ENCODE measurements around the gene APOH.

GRCh38 chr17:66191593-66192377 lies 37.4 kb downstream of the APOH start, which contains the start of gene CEP112:
- TF ChIP-seq POLR3A (IDR thresholded peaks at IDR 0.05; ENCODE audit: borderline replicate concordance, extremely low read depth, insufficient read depth, insufficient read length) (no peak), TBL1XR1 (IDR thresholded peaks at IDR 0.05; ENCODE audit: low read length in 2 of 2) (no peak), TAF9B (IDR thresholded peaks at IDR 0.05; ENCODE audit: partially characterized antibody) (no peak), ZNF764 (CRISPR knock-in tag; IDR thresholded peaks at IDR 0.05; ENCODE audit: low read depth) (no peak), POLR2AphosphoS5 (IDR thresholded peaks at IDR 0.05; ENCODE audit: control insufficient read depth, insufficient read depth, low read depth, low read length) (no peak), JUND (IDR thresholded peaks at IDR 0.05; ENCODE audit: borderline replicate concordance, low read depth, low read length) (no peak), JUND (tag; IDR thresholded peaks at IDR 0.05; ENCODE audit: borderline replicate concordance, low read depth, low read length) (no peak), KHSRP (IDR thresholded peaks at IDR 0.05) (no peak)

All from K562 (cell line).